HL-60/S4 treated with retinoic acid at 250 ng/mL for 4 days and 3 days (cell line): ENCODE results near the gene SLC26A1.
"Not testable (repeated sequence)": the region's sequence is repeated elsewhere in the genome, so short reads cannot be mapped to it uniquely, and the experiment has no call there.

ENCODE experiments used
- in situ Hi-C: fragments of 300-500 bp; cut with MboI; formaldehyde crosslinking; loops from 2 replicates; pipeline ENCODE4 v1.7.0; 2022; ENCODE audit warnings: low sequenced_read_pairs

Gene SLC26A1

DNA sequence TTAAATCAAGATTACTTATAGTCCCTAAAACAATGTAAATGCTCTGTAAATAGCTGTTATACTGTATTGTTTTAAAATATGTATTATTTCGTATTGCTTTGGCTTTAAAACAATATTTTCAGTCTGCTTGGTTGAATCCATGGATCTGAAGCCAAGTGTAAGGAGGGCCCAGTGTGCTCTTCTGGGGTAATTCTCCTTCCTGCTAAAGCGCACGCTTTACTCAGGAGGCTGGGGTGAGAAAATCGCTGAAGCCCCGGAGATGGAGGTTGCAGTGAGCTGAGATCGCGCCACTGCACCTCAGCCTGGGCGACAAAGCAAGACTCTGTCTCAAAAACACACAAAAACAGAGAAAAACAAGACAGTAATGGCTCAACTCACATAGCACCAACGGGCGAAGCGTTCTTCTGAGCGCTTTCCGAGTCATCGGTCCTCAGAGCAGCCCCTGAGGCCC is 6.8 kb downstream of the SLC26A1 start:
- in situ Hi-C loops: no loop called here

DNA sequence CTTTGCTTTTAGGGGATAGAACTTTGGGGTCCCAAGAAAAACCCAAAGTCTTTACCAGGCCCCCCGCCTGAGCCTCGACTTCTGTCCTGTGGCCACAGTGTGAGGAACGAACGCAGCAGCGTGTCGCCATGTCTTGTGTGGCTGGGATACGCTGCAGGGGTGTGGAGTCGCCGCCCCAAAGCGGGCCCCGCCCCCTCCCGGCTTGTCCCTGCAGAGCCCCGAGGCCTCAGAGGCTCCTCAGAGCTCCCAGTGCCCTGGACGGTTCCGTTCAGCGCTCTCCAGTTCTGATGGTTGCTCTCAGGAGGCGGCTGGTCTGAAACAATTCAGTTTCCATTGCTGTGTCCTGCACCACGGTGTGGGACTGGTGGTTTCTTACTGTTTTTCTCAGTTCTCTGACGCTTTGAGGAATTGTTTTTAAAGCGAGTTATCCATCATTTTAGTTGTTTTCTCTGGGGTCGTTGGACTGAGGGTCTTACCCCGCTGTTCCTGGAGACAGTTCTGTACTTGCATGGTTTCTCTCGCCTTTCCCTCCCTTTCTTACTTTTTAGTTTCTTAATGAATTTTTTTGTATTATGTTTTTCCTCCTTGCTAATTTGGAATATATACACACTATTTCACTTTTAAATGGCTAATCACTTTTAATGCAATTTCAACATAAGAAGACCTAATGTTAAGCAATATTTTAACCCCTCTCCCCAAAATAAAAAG is 7.9 kb downstream of the SLC26A1 start:
- in situ Hi-C loops: no loop called here

DNA sequence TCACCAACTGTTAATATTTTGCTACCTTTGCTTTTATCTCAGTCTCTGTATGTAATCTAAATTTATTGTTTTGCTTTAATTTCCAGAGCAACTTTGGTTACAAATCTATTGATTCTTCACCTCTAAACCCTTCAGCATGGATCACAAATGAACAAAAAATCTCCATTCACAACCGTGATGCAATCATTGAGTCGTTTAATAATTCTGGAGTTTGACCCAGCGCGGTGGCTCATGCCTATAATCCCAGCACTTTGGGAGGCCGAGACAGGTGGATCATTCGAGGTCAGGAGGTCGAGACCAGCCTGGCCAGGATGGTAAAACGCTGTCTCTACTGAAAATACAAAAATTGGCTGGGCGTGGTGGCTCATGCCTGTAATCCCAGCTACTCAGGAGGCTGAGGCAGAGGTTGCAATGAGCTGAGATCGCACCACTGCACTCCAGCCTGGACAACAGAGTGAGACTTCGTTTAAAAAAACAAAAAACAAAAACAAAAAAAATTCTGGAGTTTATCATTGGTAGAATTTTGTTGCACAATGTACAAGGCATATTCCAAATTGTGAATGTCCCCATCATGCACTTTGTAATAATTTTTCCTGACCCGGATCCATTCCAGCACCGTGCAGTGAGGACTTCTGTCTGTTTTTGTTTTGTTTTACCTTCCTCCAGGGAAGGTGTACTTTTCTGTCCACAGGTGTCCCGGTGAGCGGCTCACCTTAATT is 8.7 kb downstream of the SLC26A1 start:
- in situ Hi-C loops: no loop called here

- in situ Hi-C loops: no loop called here
Observed at GRCh38 chr4:982814-983213, 10.4 kb downstream of the SLC26A1 start.

- in situ Hi-C loops: no loop called here
Observed at GRCh38 chr4:982291-982690, 10.9 kb downstream of the SLC26A1 start.

GRCh38 chr4:978957-979701 is 14.1 kb downstream of the SLC26A1 start:
- in situ Hi-C loops: no loop called here

DNA sequence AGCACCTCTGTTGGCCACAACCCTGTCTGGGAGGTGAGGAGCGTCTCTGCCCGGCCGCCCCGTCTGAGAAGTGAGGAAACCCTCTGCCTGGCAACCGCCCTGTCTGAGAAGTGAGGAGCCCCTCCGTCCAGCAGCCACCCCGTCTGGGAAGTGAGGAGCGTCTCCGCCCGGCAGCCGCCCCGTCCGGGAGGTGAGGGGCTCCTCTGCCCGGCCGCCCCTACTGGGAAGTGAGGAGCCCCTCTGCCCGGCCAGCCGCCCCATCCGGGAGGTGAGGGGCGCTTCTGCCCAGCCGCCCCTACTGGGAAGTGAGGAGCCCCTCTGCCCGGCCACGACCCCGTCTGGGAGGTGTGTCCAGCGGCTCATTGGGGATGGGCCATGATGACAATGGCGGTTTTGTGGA is 17.2 kb downstream of the SLC26A1 start:
- in situ Hi-C loops: not testable (repeated sequence)

DNA sequence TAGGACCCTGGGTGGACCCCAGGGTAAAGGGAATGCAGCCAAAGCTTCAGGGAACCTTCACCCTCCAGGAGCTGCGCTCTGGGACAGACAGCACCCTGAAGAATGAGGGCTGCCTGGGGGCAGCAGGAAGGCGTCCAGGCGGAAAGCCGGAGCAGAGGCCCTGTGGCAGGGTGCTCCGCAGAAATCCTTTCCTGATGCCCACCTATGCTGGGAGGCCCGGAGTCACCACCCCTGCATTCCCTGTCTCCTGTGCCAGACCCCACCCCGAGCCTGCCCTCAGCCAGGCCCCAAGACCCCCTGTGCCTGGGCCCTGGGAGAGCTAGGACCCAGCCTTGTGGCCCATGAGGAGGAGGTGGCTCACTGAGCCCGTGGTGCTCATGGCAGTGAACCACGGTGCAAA is 18.5 kb downstream of the SLC26A1 start:
- in situ Hi-C loops: no loop called here

DNA sequence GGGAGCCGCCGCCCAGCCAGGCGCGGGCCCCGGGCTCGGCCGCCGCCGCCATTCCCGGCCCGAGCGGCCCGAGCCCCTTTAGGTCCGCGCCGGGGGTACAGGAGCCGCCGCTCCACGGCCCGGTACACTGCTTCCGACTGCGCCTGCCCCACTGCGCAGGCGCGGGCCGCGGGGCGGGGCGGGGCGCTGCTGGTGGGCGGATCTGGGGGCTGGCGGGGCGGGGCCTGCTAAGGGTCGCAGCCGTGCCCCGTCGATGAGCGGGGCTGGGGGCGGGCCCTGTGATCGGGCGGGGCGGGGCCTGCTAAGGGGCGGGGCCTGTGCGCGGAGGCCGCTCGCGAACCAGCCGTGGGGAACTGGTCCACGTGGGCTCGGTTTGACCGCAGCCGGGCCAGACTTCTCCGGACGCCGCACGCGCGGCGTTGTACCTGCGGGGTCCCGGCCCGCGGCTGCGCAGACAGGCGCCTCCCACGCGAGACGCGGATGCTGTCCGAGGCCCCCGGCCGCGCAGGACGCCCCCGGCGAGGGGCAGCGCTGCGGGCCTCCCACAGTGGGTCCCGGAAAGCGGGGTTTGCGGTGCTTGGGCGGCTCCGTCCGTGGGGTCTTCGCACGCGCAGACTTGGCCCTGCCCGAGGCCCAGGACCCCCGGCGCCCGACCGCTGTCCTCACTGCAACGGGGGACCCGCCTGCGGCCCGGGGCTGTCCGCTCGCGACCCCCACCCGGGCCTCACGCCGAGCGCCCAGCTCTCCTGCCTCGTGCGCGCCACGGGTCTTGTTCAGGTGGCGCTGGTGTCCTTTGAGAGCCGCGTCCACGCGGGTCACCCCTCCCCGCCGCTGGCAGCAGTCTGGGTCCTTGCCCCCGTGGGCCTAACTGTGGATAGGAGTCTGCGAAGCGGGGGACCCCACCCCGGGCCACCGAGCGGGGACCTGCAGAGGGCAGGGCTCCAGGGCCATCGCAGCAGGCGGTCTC is 19.5 kb downstream of the SLC26A1 start, which contains the start of gene DGKQ:
Gene DGKQ (minus strand): TSS at position 139 of the 967 bp plus-strand sequence. CDS start 87 bp downstream, at position 52.
- in situ Hi-C loops: no loop called here

- in situ Hi-C loops: no loop called here
Observed at GRCh38 chr4:972651-973424, 20.4 kb downstream of the SLC26A1 start.

GRCh38 chr4:971666-972500 is 21.3 kb downstream of the SLC26A1 start:
- in situ Hi-C loops: no loop called here

- in situ Hi-C loops: no loop called here
Observed at GRCh38 chr4:970854-971520, 22.2 kb downstream of the SLC26A1 start.

DNA sequence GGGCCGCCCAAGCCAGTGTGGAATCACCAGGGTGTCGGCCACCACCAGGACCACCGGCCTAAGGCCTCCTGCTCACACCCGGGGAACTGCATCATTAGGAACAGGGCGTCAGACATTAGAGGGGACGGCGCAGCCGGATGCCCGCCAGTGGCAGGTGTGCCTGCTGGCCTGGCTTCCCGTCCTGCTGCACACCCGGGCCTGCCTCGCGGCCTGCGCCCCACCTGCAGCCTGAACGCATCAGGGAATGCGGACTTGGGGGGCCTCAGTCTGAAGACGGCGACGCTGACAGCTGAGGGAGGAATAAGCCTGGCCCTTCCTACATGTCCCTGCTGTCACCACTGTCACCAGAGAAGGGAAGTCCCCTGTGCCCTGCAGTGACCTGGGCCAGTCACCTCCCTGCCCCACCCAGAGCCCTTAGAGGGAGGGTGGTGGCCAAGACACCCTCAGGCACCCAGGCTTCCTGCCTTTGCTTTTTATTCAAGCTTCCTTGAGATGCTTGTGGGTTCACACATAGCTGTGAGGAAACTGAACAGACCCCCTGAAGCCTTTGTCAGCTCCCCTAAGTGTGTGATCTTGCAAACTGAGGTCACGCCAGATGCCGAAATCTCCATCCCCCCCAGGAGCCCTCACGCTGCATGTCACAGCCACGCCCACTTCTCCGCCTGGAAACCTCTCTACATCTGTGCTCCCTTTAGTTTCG is 23.0 kb downstream of the SLC26A1 start:
- in situ Hi-C loops: no loop called here

GRCh38 chr4:968621-969394 is 24.4 kb downstream of the SLC26A1 start:
- in situ Hi-C loops: no loop called here

DNA sequence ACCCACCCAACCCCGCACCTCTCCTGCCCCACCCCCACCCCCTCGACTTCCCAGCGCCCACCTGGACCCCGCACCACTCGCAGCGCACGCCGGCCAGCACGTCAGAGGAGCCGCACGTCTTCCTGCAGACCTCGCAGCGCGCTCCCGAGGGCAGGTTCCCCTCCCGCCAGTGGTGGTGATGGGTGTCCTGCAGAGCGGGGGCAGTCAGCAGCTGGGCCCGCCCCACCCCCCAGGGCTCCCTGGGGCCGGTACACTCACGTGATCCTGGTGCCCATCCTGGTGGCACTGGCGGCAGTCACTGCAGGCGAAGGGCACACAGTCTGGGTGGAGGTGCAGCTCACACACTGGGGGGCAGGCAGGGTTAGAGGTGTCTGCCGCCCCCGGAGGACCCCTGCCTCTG is 25.0 kb downstream of the SLC26A1 start:
- in situ Hi-C loops: no loop called here

DNA sequence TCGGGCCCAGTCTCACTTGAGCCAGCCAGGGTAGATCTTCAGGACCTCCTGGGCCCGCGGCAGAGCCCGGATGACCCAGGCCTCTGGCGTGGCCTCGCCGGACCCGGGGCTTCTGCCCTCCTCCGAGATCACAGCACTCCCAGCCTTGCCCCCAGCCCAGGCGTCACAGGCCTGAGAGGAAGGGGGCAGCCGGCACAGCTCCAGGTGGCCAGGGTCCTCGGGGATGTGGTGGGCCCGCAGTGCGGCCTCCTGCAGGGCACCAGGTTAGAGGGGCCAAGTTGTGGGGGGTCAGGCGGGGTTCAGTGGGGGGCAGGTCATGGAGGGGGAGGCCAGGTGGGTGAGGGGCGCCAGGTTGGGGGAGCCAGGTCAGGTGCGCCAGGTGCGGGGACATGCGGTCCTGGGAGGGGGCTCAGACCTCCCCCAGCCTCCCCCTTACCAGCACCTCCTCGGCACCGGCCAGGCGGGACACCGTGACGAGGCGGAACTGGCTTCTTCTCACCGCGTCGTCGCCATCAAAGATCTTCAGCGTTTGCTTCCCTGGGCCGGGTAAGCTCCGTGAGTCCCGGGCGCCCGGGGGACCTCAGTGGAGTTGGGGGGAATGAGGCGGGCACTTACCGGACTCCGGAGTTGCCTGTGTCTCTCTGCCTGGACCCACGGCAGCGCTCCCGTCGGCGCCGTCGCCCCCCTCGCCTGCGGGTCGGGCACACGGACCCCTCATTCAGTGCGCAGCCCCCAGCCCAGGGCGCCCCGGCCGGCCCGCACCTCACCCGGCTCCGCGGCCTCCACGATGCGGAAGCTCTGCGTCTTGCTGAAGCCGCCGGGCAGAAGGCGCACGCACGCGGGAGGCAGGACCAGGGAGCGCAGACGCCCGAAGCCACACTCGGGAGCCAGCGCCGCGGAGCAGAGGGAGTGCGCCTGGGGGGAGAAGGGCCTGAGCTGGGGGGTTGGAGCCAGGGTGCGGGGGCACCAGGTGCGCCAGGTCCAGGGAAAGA is 25.8 kb downstream of the SLC26A1 start:
- in situ Hi-C loops: no loop called here
